ENCODE measurements around the gene NADK.

The NADK gene

GRCh38 chr1:1777950-1778662, at the start of gene NADK:
Gene NADK (minus strand): TSS chr1:1778470. CDS start chr1:1765406, 13,064 bp downstream.
- DNase-seq: peak; percentile 52 to 69

- no peak for DNase-seq
Measured at GRCh38 chr1:1827089-1827848, 49.0 kb upstream of the NADK start.

- no peak for DNase-seq
Measured at GRCh38 chr1:1826356-1827088, 48.3 kb upstream of the NADK start.

GRCh38 chr1:1825217-1825616, 46.9 kb upstream of the NADK start:
- DNase-seq: no peak

- no peak for DNase-seq
Measured at GRCh38 chr1:1819762-1820161, 41.5 kb upstream of the NADK start.

- DNase-seq: no peak
Measured at GRCh38 chr1:1817221-1817620, 39.0 kb upstream of the NADK start.

GRCh38 chr1:1815606-1816281, 37.5 kb upstream of the NADK start:
- no peak for DNase-seq

- no peak for DNase-seq
Measured at GRCh38 chr1:1809489-1809888, 31.2 kb upstream of the NADK start.

- DNase-seq: no peak
Measured at GRCh38 chr1:1808206-1808605, 29.9 kb upstream of the NADK start.

- no peak for DNase-seq
Measured at GRCh38 chr1:1806890-1807289, 28.6 kb upstream of the NADK start.

GRCh38 chr1:1804301-1804700, 26.0 kb upstream of the NADK start:
- no peak for DNase-seq

- DNase-seq: peak in 1 of 2 experiments; percentile 59
Measured at GRCh38 chr1:1802871-1803270, 24.6 kb upstream of the NADK start.

- DNase-seq: no peak
Measured at GRCh38 chr1:1799716-1800115, 21.4 kb upstream of the NADK start.

GRCh38 chr1:1797731-1798341, 19.6 kb upstream of the NADK start:
- no peak for DNase-seq

- no peak for DNase-seq
Measured at GRCh38 chr1:1796466-1796865, 18.2 kb upstream of the NADK start.

- no peak for DNase-seq
Measured at GRCh38 chr1:1794999-1795398, 16.7 kb upstream of the NADK start.

GRCh38 chr1:1793481-1794244, 15.4 kb upstream of the NADK start:
- no peak for DNase-seq

GRCh38 chr1:1788646-1789431, 10.6 kb upstream of the NADK start:
- DNase-seq: no peak

- no peak for DNase-seq
Measured at GRCh38 chr1:1788136-1788535, 9.9 kb upstream of the NADK start.

GRCh38 chr1:1786836-1787605, 8.8 kb upstream of the NADK start:
- DNase-seq: no peak
